Calu3 (cell line): ENCODE measurements around the gene RPL11. TPM values are rescaled to one million over a fixed set of nuclear protein-coding genes. Genes with fewer than 3 reads are reported as not detected.

Experiments used
- total RNA-seq: library from RNA; stranded (reverse); gene quantifications from 2 replicates; pipeline ENCODE4 v1.2.3, GENCODE V29; 2022

Gene RPL11
- total RNA-seq, 1 experiment from 2014 or later = 622 TPM

Other genes with a start within 250 kb of the RPL11 start
- gene ASAP3, start 207.6 kb upstream of the RPL11 start, total RNA-seq = 2.9 and 3.5 TPM in 2 replicates
- 6.2 and 8.1 TPM in 2 replicates for gene E2F2, start 160.6 kb upstream of the RPL11 start, total RNA-seq
- gene ID3, start 132.3 kb upstream of the RPL11 start, total RNA-seq = 25.2 and 30.2 TPM in 2 replicates
- gene ELOA, start 51.7 kb downstream of the RPL11 start, total RNA-seq = 32.4 and 36.5 TPM in 2 replicates
- gene PITHD1, start 86.6 kb downstream of the RPL11 start, total RNA-seq = 30.6 and 33.0 TPM in 2 replicates
- gene LYPLA2, start 99.3 kb downstream of the RPL11 start, total RNA-seq = 52.0 and 66.5 TPM in 2 replicates
- gene GALE, start 108.9 kb downstream of the RPL11 start, total RNA-seq = 76.7 and 97.9 TPM in 2 replicates
- gene HMGCL, start 133.6 kb downstream of the RPL11 start, total RNA-seq = 23.1 and 27.8 TPM in 2 replicates
- 17.2 and 22.9 TPM in 2 replicates for gene FUCA1, start 176.5 kb downstream of the RPL11 start, total RNA-seq
- not detected in 2 replicates for gene CNR2, start 221.6 kb downstream of the RPL11 start, total RNA-seq